GM23248 (cell line): ENCODE results near the gene MKKS.

Experiments
- EZH2 ChIP-seq: fragments of 200-600 bp; sonication (generic); IDR thresholded peaks from 2 replicates; pipeline ENCODE4 v1.6.1; 2018; ENCODE audit warnings: antibody characterized with exemption, mild to moderate bottlenecking; ENCODE audit not compliant: insufficient read depth, poor library complexity, severe bottlenecking
- EZH2phosphoT487 ChIP-seq: fragments of 200-600 bp; sonication (generic); IDR thresholded peaks from 2 replicates; pipeline ENCODE4 v1.6.1; 2018; ENCODE audit warnings: antibody characterized with exemption, moderate library complexity, mild to moderate bottlenecking, low read depth; ENCODE audit not compliant: insufficient read depth

GRCh38 chr20:10454151-10454750, 20.2 kb upstream of the MKKS start:
- TF ChIP-seq EZH2phosphoT487 (no peak), EZH2 (no peak)
